HG02571 (cell line): Measurements from ENCODE around the gene ARNT2.
"Not testable (repeated sequence)": the region's sequence is repeated elsewhere in the genome, so short reads cannot be mapped to it uniquely, and the experiment has no call there.

ENCODE experiments used
- ATAC-seq: cut with Tn5 transposase; IDR thresholded peaks from one replicate; pipeline ENCODE4 v1.9.1; 2021; ENCODE audit warnings: mild to moderate bottlenecking, moderate library complexity; ENCODE audit not compliant: unreplicated experiment

Gene ARNT2

GRCh38 chr15:80404057-80404760, at the start of gene ARNT2:
ARNT2 (plus strand) TSS chr15:80404382; CDS start chr15:80404516, 134 bp downstream.
- no peak for ATAC-seq

DNA sequence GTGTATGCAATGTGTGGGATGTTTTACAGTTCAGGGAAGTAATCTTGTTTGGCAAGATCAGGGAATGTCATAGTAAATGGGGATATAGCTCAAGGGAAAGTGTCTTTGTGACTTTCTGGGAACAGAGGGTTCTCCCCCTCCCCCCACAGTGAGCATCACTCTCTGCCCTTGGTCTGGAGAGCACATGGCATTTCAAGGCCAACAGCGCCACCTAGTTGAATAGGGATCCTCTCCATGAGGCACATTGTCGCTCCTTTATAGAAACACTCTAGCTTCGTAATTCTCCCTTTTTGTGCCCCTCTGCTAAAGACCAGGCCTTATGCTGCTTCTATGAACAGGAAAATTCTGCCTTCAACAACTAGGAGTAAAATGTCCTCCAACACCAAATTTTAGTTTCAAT, 37.1 kb upstream of the ARNT2 start:
- no peak for ATAC-seq

- no peak for ATAC-seq
Measured at GRCh38 chr15:80367661-80368060, 36.5 kb upstream of the ARNT2 start.

GRCh38 chr15:80371924-80372323, 32.3 kb upstream of the ARNT2 start:
- ATAC-seq = no peak

- no peak for ATAC-seq
Measured at GRCh38 chr15:80374441-80374840, 29.7 kb upstream of the ARNT2 start.

GRCh38 chr15:80375968-80376891, 28.0 kb upstream of the ARNT2 start:
- no peak for ATAC-seq

DNA sequence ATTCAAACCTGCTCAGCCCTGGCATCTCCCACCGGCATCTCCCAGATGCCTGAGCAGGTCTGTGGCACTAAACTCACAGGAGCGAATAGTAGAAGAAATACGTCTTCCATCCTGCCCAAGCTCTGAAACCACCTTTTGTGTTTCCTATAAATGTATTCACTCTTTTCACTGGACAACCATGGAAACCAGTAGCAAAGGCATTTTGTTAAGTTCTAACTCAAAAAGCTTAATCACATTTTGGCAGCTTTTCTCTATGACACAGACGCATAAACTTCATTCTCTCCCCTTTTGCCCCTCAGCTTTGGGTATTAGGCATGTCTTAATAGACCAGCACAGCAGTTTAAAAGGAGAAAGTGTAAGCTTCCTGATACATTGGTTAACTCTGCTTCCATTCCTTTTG, 24.5 kb upstream of the ARNT2 start:
- ATAC-seq = no peak

GRCh38 chr15:80380154-80380553, 24.0 kb upstream of the ARNT2 start:
- no peak for ATAC-seq

- no peak for ATAC-seq
Measured at GRCh38 chr15:80382285-80382684, 21.9 kb upstream of the ARNT2 start.

GRCh38 chr15:80384432-80384831, 19.8 kb upstream of the ARNT2 start:
- ATAC-seq = no peak

GRCh38 chr15:80386151-80386550, 18.0 kb upstream of the ARNT2 start:
- no peak for ATAC-seq

DNA sequence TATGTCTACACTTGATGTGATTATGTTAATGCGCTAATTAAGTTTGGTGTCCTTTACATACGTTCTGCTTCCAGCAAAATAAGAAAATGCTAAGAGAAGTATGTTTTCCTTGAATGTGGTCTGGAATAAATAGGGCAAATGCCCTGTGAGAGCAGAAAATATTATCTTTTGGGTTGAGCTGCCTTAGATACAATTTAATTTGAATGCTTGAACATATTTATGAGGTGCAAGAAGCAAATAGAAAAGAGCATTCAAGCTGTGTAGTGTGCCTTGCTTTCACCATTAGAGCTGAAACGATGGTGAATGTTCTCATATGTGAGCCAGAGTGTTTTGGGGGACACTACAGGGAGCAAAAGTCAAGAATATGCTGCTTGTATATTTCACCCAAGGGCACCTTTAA, 15.9 kb upstream of the ARNT2 start:
- no peak for ATAC-seq

GRCh38 chr15:80389370-80389769, 14.8 kb upstream of the ARNT2 start:
- no peak for ATAC-seq

- ATAC-seq = not testable (repeated sequence)
Measured at GRCh38 chr15:80390942-80391341, 13.2 kb upstream of the ARNT2 start.

GRCh38 chr15:80395616-80396015, 8.6 kb upstream of the ARNT2 start:
- ATAC-seq = no peak

DNA sequence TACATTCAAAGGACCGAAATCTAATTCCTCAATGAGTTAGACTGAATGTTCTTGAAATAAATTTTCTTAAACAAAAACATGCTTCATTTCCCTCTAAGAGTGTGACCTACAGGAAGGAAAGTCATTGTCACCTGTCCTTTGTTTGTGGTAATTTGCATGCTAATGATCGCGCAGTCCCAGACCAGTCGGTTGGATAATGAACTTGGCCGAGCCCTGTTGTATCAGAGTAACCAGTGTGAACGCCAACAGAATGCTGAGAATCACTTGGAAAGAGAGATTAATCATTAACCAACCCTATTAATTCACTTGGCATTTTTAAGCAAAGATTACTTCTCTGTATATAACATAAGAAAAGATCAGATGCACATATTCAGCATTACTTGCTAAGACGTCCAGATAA, 8.1 kb upstream of the ARNT2 start:
- no peak for ATAC-seq

DNA sequence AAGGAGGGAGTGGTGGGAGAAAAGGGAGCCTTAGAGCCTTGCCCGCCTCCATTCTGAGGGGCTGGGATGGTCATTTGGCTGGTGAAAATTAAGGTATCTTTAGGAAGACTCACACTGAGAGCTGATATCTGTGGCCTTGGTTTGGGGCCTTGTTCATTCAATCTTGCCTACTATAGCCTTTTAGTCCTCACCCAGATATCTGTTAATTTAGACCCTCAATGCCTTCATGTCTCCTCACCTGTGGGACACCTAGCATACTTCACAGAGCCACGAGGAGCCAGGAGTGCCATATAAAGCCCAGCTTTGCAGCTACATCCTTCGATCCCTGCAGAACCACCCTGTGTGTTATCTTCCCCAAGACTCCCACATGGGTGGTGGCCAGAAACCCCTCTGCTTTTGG, 4.7 kb upstream of the ARNT2 start:
- ATAC-seq = no peak

DNA sequence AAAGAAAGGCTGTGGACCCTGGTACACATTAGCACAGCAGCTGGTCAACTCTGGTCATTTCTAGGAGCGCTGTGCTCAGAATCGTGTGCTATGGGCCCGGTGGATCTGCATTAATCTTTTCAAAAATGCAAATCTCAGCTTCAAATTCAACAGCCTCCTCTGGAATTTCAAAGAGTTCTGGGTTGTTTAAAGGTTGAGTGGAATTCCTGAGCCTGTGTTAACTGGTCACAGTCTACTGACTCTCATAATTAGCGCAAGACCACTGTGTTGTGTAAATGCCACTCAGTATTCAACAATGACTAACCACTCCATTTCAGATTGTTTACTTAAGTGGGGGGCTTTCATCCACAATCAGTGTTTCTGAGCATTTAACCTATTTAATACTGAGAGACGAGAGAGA, 2.7 kb upstream of the ARNT2 start:
- no peak for ATAC-seq

GRCh38 chr15:80402339-80402738, 1.8 kb upstream of the ARNT2 start:
- no peak for ATAC-seq

- ATAC-seq = no peak
Measured at GRCh38 chr15:80403712-80404056, 498 bp upstream of the ARNT2 start.

- no peak for ATAC-seq
Measured at GRCh38 chr15:80404761-80405553, 775 bp downstream of the ARNT2 start.

- no peak for ATAC-seq
Measured at GRCh38 chr15:80405554-80405850, 1.3 kb downstream of the ARNT2 start.
